ENCODE measurements around the gene CMTM7. TPM values are rescaled to one million over a fixed set of nuclear protein-coding genes. Genes with fewer than 3 reads are reported as not detected.

Gene CMTM7
- total RNA-seq, 1 donor from 2014 or later: 11.0 TPM

DNA sequence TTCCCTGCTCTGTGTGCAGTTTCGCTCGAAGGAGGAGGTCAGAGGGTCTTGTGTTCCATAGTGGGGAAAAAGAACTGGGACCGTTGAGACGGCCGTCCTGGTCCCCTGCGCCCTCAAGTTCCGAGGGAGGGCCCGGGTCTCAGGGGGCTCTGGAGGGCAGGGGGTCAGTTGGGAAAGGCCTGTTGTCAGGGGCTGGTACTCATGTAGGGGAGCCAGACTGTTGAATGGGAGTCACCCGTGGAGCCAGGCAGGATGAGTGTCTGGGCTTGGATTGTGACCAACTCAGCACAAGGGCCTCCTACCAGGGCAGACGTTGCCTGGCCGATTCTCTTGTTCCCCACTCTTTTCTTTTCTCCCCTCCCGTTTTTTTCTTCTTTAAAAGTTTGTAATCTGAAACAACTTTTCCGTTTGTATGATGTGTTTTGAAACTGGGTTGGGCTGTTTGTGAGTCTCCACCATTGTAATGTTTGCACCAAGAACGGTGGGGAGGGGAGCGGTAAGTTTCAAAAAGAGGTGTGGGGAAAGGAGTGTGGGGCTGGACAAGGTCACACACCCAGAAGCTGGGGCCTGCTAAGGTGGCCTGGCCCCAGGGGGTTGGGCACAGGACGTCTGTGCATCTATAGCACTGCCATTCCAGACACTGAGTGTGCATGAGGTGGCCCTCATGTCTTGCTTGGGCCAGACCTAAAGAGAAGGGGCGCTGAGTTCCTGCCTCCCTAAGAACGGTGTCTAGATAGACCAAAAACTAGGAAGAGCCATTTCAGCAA is 1.1 kb downstream of the CMTM7 start:
- Histone ChIP-seq H3K36me3 (no peaks in the 10 kb centered on the region), H3K27ac (peak overlapping the region; percentile 80), H3K27me3 (no peaks in the 10 kb centered on the region), H3K4me1 (no peaks in the 10 kb centered on the region), H3K4me3 (peak overlapping the region; percentile 63 to 71), H3K9me3 (no peaks in the 10 kb centered on the region)
- no peak for DNase-seq (ENCODE audit: extremely low spot score in 2 of 2)
- TF ChIP-seq POLR2AphosphoS5 (IDR thresholded peaks at IDR 0.05; ENCODE audit: insufficient read depth in 1 of 2, low read depth in 1 of 2): peak in 1 of 2 donors; percentile 55
- TF ChIP-seq CTCF (IDR thresholded peaks at IDR 0.05): no peak
- TF ChIP-seq POLR2A (IDR thresholded peaks at IDR 0.05): no peak
- intact Hi-C loops (cut with DNase I): loop anchor here (10.0 kb wide), 1 partner anchor 72 kb away; no protein-coding TSS in a partner anchor

DNA sequence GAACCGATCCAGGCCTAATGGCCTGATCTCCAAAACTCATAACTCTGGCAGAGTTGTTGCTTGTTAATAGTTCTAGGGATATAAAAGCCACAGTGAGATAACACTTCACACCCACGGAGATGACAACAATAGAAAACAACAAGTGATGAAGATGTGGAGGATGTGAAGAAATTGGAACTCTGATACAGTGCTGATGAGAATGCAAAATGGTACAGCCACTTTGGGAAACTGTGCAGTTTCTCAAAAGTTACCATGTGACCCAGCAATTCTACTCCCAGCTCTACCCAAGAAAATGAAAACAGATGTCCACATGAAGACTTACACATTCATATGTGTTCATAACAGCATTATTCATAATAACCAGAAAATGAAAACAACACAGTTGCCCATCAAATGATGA is 3.8 kb downstream of the CMTM7 start:
- DNase-seq (ENCODE audit: extremely low spot score in 2 of 2): no peak
- no peaks in the 10 kb centered on the region for H3K27me3 ChIP-seq
- H3K9me3 ChIP-seq: no peaks in the 10 kb centered on the region
- H3K4me1 ChIP-seq: no peaks in the 10 kb centered on the region
- H3K36me3 ChIP-seq: no peaks in the 10 kb centered on the region
- TF ChIP-seq POLR2AphosphoS5 (IDR thresholded peaks at IDR 0.05; ENCODE audit: insufficient read depth in 1 of 2, low read depth in 1 of 2) (no peak), POLR2A (IDR thresholded peaks at IDR 0.05) (no peak), CTCF (IDR thresholded peaks at IDR 0.05) (no peak)
- intact Hi-C loops (cut with DNase I): loop anchor here (10.0 kb wide), 1 partner anchor 69 kb away; no protein-coding TSS in a partner anchor
- H3K27ac ChIP-seq: no peak overlapping the region
- H3K4me3 ChIP-seq: no peak overlapping the region

DNA sequence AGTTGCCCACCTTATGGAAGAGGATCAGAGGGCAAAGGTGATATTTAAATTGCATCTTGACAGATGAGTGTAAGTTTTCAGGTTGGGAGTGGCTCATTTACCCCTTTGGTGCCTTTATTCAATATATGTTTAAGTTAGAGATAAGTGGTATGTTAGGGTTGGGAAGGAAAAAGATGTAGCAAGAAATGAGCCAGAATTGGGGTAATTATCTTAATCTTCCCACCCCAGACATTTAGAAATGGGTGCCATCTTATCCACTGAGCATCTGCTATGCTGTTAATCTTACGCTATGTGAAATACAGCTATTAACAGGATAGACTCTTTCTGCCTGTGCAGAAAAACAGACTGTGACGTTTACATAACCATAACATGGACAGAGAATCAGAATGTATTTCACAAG is 6.3 kb downstream of the CMTM7 start:
- Histone ChIP-seq H3K9me3 (no peaks in the 10 kb centered on the region), H3K27me3 (no peaks in the 10 kb centered on the region), H3K4me3 (no peak overlapping the region), H3K36me3 (no peaks in the 10 kb centered on the region), H3K27ac (no peak overlapping the region), H3K4me1 (peaks cover 18% of the 10 kb centered on the region)
- no peak for DNase-seq (ENCODE audit: extremely low spot score in 2 of 2)
- intact Hi-C loops (cut with DNase I): loop anchor here (10.0 kb wide), 1 partner anchor 67 kb away; no protein-coding TSS in a partner anchor
- no peak for TF ChIP-seq CTCF (IDR thresholded peaks at IDR 0.05)

DNA sequence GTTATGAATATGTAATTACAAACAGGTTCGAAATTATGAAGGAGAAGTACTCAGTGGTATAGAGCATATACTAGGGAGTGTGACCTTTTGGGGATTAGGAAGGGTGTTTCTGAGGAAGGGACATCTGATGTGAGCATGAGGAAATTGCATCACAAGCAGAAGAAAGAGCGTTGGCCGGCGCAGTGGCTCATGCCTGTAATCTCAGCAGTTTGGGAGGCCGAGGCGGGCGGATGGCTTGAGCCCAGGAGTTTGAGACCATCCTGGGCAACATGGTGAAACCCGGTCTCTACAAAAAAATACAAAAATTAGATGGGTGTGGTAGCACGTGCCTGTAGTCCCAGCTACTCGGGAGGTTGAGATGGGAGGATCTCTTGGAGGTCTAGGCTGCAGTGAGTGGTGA is 6.9 kb downstream of the CMTM7 start:
- H3K4me3 ChIP-seq: no peak overlapping the region
- H3K27ac ChIP-seq: no peak overlapping the region
- no peaks in the 10 kb centered on the region for H3K27me3 ChIP-seq
- no peaks in the 10 kb centered on the region for H3K36me3 ChIP-seq
- DNase-seq (ENCODE audit: extremely low spot score in 2 of 2): no peak
- peaks cover 18% of the 10 kb centered on the region for H3K4me1 ChIP-seq
- TF ChIP-seq CTCF (IDR thresholded peaks at IDR 0.05): no peak
- intact Hi-C loops (cut with DNase I): loop anchor here (10.0 kb wide), 1 partner anchor 66 kb away; no protein-coding TSS in a partner anchor
- no peaks in the 10 kb centered on the region for H3K9me3 ChIP-seq

DNA sequence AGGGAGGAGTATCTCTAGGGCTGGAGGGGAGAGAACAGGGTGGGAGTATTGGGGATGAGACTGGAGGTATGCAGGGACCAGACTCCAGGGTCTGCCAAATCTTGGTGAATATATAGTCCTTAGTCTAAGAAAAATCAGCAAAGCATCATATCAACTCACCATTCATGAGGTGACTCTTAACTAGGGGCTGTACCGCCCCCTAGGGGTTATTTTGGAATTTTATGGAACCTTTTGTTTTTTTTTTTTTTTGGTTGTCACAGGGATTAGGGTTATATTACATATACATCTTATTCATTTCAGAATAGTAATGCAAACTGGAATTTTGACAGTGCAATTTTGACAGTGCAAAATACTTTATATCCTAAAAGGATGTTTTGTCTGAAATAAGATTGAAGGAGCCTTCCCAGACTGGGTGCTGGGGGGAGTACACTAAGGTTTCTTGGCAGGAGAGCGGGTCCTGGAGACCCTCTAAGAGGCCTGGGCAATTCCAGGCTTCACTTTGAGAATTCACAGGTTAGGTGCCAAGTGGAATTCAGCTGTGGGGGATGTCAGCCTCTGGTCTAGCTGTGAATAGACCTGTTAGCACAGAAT is 7.5 kb downstream of the CMTM7 start:
- no peak for DNase-seq (ENCODE audit: extremely low spot score in 2 of 2)
- intact Hi-C loops (cut with DNase I): loop anchor here (10.0 kb wide), 1 partner anchor 66 kb away; no protein-coding TSS in a partner anchor
- Histone ChIP-seq H3K4me3 (no peak overlapping the region), H3K27ac (no peak overlapping the region), H3K27me3 (no peaks in the 10 kb centered on the region), H3K4me1 (peaks cover 18% of the 10 kb centered on the region), H3K9me3 (no peaks in the 10 kb centered on the region), H3K36me3 (no peaks in the 10 kb centered on the region)
- TF ChIP-seq CTCF (IDR thresholded peaks at IDR 0.05): no peak
- no peak for TF ChIP-seq POLR2AphosphoS5 (IDR thresholded peaks at IDR 0.05; ENCODE audit: insufficient read depth in 1 of 2, low read depth in 1 of 2)
- no peak for TF ChIP-seq POLR2A (IDR thresholded peaks at IDR 0.05)
